VCaP (cell line): ENCODE results near the gene OLFM2.

Source experiments
- H3K27ac ChIP-seq: fragments of 450-650 bp; 2 replicates; pipeline ENCODE4 v1.5.1; 2017
- TF ChIP-seq, protein P1 (sequence below): fragments of 450-650 bp; conservative IDR thresholded peaks from 2 replicates; pipeline ENCODE4 v1.5.1; 2017; ENCODE audit warnings: mild to moderate bottlenecking, moderate library complexity

Gene OLFM2

DNA sequence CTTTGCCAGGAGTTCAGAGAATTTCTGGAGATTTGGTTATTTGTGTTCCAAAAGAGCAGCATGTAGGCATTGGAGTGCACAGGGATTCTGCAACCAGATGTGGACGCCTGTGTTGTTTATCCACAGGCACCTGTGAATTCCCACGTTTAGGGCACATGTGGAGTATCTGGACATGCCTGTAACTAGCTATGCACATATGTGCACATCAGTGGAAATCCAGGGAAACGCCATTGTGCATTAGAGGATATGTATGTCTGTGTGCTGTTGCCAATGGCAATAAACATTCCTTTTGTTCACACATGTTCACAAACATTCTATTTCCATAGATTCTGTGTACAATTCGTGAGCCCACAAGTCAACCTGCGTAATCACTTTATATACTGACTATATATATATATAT, 34.7 kb downstream of the OLFM2 start:
- no peak overlapping the region for H3K27ac ChIP-seq
- TF ChIP-seq, protein P1, sequence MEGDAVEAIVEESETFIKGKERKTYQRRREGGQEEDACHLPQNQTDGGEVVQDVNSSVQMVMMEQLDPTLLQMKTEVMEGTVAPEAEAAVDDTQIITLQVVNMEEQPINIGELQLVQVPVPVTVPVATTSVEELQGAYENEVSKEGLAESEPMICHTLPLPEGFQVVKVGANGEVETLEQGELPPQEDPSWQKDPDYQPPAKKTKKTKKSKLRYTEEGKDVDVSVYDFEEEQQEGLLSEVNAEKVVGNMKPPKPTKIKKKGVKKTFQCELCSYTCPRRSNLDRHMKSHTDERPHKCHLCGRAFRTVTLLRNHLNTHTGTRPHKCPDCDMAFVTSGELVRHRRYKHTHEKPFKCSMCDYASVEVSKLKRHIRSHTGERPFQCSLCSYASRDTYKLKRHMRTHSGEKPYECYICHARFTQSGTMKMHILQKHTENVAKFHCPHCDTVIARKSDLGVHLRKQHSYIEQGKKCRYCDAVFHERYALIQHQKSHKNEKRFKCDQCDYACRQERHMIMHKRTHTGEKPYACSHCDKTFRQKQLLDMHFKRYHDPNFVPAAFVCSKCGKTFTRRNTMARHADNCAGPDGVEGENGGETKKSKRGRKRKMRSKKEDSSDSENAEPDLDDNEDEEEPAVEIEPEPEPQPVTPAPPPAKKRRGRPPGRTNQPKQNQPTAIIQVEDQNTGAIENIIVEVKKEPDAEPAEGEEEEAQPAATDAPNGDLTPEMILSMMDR, result no peak

GRCh38 chr19:9901020-9901419, 35.3 kb downstream of the OLFM2 start:
- no peak overlapping the region for H3K27ac ChIP-seq
- TF ChIP-seq, protein P1, result no peak

DNA sequence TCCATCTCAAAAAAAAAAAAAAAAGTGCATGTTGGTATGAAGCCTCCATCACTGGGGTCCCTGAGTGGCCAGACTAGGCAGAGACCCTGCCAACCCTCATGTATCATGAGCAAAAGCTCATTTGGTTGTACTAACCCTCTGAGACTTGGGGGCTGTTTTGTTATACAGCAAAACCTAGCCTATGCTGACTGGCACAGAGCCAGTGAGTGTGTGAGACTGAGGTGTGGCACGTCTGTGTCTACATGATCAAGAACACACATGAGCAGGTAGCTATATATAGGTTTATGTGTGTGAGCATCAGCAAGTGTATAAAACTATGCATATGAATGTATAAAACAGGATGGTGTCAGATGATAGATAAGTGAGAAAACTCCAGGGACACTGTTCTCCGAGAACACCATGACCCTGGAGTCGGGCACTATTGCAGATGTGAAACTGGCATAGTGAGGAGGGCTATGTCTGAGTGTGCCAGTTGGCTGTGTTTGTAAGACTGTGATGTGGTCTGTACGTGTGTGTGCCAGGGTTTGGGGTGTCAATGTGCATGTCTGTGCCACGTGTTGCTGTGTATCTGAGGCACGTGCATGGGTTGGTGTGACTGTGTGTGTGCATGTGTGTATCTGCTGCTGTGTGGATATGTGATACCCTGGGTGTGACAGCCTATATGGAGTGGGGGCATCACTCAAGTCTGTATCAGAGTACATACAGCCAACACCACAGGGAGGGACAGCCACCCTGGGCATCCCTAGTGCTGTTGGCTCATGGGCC, 44.5 kb downstream of the OLFM2 start:
- no peak overlapping the region for H3K27ac ChIP-seq
- TF ChIP-seq, protein P1, result no peak

GRCh38 chr19:9885077-9885552, 51.2 kb downstream of the OLFM2 start:
- no peak overlapping the region for H3K27ac ChIP-seq
- TF ChIP-seq, protein P1, result no peak

DNA sequence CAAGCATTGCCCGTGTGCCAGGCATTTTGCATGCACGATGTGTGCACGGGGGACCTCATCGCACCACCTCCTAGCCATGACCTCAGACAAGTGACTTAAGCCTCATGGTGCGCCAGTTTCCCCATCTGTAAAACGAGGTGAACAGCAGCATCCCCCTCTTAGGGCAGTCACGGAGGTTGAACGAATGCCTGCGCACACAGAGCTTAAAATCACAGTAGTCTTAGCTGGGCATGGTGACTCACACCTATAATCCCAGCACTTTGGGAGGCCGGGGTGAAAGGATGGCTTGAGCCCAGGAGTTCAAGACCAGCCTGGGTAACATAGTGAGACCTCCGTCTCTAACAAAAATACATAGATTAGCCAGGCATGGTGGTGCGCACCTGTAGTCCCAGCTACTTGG, 52.6 kb downstream of the OLFM2 start:
- TF ChIP-seq, protein P1, result no peak
- no peak overlapping the region for H3K27ac ChIP-seq

DNA sequence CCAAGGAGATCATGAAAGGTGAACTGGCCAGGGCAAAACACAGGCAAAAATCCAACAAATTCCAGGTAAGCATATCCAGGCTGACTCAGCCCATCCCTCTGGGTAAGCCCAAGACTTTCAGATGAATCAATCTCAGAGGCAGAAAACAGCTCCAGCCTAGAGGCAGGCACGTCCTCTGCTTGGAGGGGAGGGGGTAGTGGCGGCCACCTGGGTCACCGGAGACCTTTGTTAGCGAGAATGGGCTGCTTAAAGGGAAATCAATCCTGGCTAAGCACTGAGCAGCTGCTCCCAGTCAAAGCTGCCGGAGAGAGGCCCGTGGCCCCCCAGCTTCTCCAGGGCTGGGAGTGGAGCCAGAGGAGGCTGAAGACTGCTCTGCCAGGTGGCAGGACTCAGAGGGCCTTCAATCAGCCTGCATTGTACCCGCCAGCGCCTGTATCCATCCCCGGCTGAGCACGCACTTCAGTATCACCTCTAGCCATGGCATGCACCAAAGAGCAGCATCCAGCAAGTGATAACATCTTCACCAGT, 53.0 kb downstream of the OLFM2 start:
- no peak overlapping the region for H3K27ac ChIP-seq
- TF ChIP-seq, protein P1, result no peak

DNA sequence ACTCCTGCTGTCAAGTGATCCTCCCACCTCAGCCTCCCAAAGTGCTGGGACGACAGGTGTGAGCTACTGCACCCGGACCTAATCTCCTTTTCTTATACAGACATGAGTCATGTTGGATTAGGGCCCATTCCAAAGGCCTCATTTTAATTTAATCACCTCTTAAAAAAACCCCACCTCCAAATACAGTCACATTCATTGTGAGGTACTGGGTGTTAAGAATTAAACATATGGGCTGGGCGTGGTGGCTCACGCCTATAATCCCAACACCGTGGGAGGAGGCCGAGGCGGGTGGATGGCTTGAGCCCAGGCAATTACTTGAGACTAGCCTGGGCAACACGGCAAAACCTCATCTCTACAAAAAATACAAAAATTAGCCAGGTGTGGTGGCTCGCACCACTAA, 54.6 kb downstream of the OLFM2 start:
- H3K27ac ChIP-seq, result no peak overlapping the region
- TF ChIP-seq, protein P1, result no peak
